K562 (cell line): ENCODE data around the gene CENPP. TPM values are rescaled to one million over a fixed set of nuclear protein-coding genes. Genes with fewer than 3 reads are reported as not detected.

ENCODE experiments used
- MGA ChIP-seq: fragments of 450-650 bp; IDR thresholded peaks from 2 replicates; pipeline ENCODE4 v1.6.1; 2016; ENCODE audit warnings: mild to moderate bottlenecking, moderate library complexity
- THRB ChIP-seq: fragments of 450-650 bp; formaldehyde crosslinking; conservative IDR thresholded peaks from 2 replicates; pipeline ENCODE4 v1.4.0; 2022; ENCODE audit warnings: mild to moderate bottlenecking, missing genetic modification characterization
- polyA plus RNA-seq, 8 experiments: library from polyadenylated mRNA; depleted of rRNA in 4 of 8; stranded (reverse) in 5 of 8; unstranded in 3 of 8; fragments of >200 nt; fragmentation: Nextera tagmentation in 2 of 8; fragmentation: Illumina TruSeq in 1 of 8; extraction: Ambion mirVana in 2 of 8; extraction: Trizol in 1 of 8; gene quantifications; 2 replicates each; pipeline versions ENCODE4 v1.2.1 to v1.2.3, GENCODE V29; 2011 to 2014; ENCODE audit warnings: inconsistent platforms in 1 of 8, missing spikeins in 1 of 8
- total RNA-seq, 7 experiments: library from RNA; depleted of rRNA in 6 of 7; stranded (reverse); fragments of >200 nt in 6 of 7; fragmentation: Illumina TruSeq in 2 of 7; extraction: Trizol in 2 of 7; gene quantifications; 2 replicates each; pipeline versions ENCODE4 v1.2.1 to v1.2.3, GENCODE V29; 2011 to 2021; ENCODE audit warnings: low replicate concordance in 1 of 7

Gene CENPP
- total and polyA plus RNA-seq, 9 of the 15 experiments (the other 6 are each of a cell fraction or from before 2014, with no cell fraction given), result 8.0 to 28.5 (median 17.9) TPM

- TF ChIP-seq MGA (no peak), THRB (CRISPR knock-in tag) (no peak)
Observed at GRCh38 chr9:92645041-92645440, 319.3 kb downstream of the CENPP start (continued).
